Left ventricle myocardium inferior (tissue), 1 donor: ENCODE results near the gene FRG2. TPM values are rescaled to one million over a fixed set of nuclear protein-coding genes. Genes with fewer than 3 reads are reported as not detected.
"Not testable (repeated sequence)": the region's sequence is repeated elsewhere in the genome, so short reads cannot be mapped to it uniquely, and the experiment has no call there.

ENCODE experiments used
- DNase-seq: peaks from one replicate; pipeline ENCODE4 v3.0.0-alpha.2; 2020
- H3K27ac ChIP-seq: fragments of 200-600 bp; replicated peaks from 2 replicates; pipeline ENCODE4 v1.8.0; 2021
- H3K27me3 ChIP-seq: fragments of 200-600 bp; 2 replicates; pipeline ENCODE4 v1.8.0; 2021; ENCODE audit warnings: low read depth
- H3K36me3 ChIP-seq: fragments of 200-600 bp; 2 replicates; pipeline ENCODE4 v1.8.0; 2021
- H3K4me1 ChIP-seq: fragments of 200-600 bp; 2 replicates; pipeline ENCODE4 v1.8.0; 2021
- H3K4me3 ChIP-seq: fragments of 200-600 bp; 2 replicates; pipeline ENCODE4 v1.8.0; 2021; ENCODE audit warnings: mild to moderate bottlenecking, moderate library complexity
- H3K9me3 ChIP-seq: fragments of 200-600 bp; replicated peaks from 2 replicates; pipeline ENCODE4 v1.8.0; 2021
- CTCF ChIP-seq: fragments of 200-600 bp; IDR thresholded peaks from 2 replicates; pipeline ENCODE4 v1.8.0; 2021; ENCODE audit warnings: antibody characterized with exemption, mild to moderate bottlenecking, borderline replicate concordance
- intact Hi-C: fragments of 100-400 bp; cut with micrococcal nuclease; formaldehyde crosslinking; loops from one replicate; pipeline ENCODE4 v1.11.0; 2022
- total RNA-seq: library from RNA; stranded (reverse); fragmentation: NEBNext Ultra II Directional; extraction: Animal tissue kit (Norgen Biotek cat#: 25700); gene quantifications from one replicate; pipeline ENCODE4 v1.2.1, GENCODE V29; 2021
- donor health status: DM: no; HTN: yes; CAD: no; lungs with severe emphysema.

The FRG2 gene
- total RNA-seq, 1 donor from 2014 or later, result not detected

DNA sequence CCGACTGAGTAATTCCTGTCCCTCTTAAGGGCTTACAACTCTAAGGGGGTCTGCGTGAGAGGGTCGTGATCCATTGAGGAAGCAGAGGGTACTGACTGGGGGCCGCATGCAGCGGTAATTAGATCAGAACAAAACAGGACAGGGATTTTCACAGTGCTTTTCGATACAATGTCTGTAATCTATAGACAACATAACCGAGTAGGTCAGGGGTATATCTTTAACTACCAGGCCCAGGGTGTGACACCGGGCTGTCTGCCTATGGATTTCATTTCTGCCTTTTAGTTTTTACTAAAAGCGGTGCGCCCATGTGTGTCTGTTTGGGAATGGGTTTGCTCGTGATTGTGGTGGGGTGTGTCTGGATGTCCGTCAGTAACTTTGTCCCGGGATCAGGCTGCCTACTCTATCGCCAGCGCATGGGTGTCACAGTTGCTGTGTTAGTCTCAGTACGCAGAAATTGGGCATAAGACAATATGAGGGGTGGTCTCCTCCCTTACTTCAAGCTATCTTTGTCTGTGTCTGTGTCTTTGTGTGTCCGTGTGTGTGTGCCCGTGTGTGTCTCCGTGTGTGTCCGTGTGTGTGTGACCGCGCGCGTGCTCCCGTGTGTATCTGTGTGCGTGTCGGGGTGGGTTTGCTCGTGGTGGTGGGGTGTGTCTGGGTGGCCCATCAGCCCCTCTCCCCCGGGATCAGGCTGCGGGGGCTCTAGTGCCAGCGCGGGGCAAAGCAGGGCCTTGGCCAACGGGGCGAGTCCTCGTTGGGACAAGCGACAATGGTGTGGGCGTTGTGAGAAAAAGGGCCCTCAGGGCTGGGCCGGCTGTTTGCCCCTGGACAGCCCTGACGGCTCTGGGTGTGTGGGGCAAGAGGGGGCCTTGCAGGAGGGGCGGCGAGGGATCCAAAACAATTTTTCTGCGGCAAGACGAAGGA is 10.4 kb downstream of the FRG2 start:
- Histone ChIP-seq H3K27ac (no peak overlapping the region), H3K27me3 (peaks cover 100% of the 10 kb centered on the region), H3K4me1 (peaks cover 44% of the 10 kb centered on the region), H3K4me3 (peak overlapping the region; percentile 41), H3K9me3 (peaks cover 8% of the 10 kb centered on the region), H3K36me3 (no peaks in the 10 kb centered on the region)
- no peak for TF ChIP-seq CTCF
- intact Hi-C loops, result no loop called here
- DNase-seq, result no peak

DNA sequence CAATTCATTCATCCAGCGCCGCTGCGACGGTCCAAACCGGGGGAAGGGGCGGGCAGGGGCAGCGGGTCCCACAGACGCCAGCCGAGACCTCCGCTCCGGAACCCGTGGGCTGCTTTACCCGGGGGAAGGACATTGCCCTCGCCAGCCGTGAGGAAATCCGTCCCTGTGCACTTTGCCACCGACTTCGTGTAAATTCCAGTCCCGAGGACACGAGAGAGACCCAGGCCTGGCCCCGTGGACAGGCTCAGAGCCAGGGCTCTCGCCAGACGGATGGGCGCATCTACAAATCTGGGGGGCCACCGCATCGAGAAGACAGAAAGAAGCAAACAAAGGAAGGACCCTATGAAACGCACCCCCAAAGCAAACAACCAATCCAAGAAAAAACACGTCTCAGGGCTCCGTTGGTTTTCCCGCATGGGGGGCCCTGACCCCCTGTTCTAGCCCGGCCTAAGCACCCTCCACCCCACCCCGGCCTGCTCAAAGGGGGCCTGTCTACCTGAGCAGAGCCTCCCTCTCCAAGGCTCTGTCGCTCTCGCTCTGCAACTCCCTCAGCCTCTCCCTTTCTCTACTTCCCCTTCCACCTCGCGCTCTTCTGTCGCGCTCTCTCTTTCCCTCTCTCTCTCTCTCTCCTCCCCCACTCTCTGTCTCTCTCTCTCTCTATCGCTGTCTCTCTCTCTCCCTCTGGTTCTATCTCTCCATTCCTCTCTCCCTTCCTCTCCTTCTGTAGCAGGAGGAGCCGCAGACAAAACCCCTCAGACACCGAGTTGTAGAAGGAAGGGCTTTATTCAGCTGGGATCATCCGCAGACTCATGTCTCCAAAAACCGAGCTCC is 11.3 kb downstream of the FRG2 start:
- intact Hi-C loops, result no loop called here
- no peaks in the 10 kb centered on the region for H3K36me3 ChIP-seq
- H3K27ac ChIP-seq, result no peak overlapping the region
- H3K4me3 ChIP-seq, result no peak overlapping the region
- H3K9me3 ChIP-seq, result peaks cover 8% of the 10 kb centered on the region
- no peak for TF ChIP-seq CTCF
- H3K27me3 ChIP-seq, result peaks cover 97% of the 10 kb centered on the region
- peaks cover 36% of the 10 kb centered on the region for H3K4me1 ChIP-seq
- DNase-seq, result no peak

GRCh38 chr4:190014771-190015537 is 12.1 kb downstream of the FRG2 start:
- Histone ChIP-seq H3K4me1 (peaks cover 30% of the 10 kb centered on the region), H3K9me3 (peaks cover 8% of the 10 kb centered on the region), H3K27ac (no peak overlapping the region), H3K27me3 (peaks cover 95% of the 10 kb centered on the region), H3K4me3 (peak overlapping the region; percentile 51), H3K36me3 (no peaks in the 10 kb centered on the region)
- no peak for DNase-seq
- intact Hi-C loops, result no loop called here
- TF ChIP-seq CTCF, result no peak

GRCh38 chr4:189989941-189990340 is 37.1 kb downstream of the FRG2 start:
- H3K27ac ChIP-seq, H3K9me3 ChIP-seq, H3K4me1 ChIP-seq, H3K36me3 ChIP-seq, intact Hi-C loops, DNase-seq, H3K4me3 ChIP-seq: not testable (repeated sequence)
- peaks cover 24% of the 10 kb centered on the region for H3K27me3 ChIP-seq

DNA sequence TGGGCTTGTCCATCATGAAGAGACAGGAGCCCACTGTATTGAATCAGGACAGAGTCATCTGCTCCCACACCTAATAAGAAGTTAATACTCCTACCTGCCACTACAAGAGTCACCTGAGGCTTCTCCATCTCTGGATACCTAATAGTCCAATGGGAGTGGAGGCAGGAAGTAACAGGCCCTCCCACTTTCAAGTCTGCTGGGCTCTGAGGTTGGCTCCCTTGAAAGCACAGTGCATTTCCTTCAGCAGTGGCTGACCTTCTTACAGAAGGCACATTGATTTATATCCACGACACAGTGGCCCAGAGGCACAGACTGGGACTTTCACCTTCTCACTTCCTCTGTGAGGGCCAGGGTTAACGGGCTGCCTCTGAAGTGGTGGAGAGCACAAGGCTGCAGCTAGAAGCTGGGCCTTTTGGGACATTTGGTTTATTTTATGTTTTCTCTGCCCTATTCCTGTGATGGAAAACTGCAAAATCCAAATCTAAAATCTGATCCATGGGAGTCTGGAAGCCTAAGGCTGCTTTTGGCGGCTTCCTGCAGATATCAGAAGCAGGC is 38.1 kb downstream of the FRG2 start:
- intact Hi-C loops, result no loop called here
- Histone ChIP-seq H3K4me1 (no peaks in the 10 kb centered on the region), H3K27ac (no peak overlapping the region), H3K4me3 (no peak overlapping the region), H3K9me3 (peaks cover 7% of the 10 kb centered on the region), H3K36me3 (no peaks in the 10 kb centered on the region), H3K27me3 (peaks cover 20% of the 10 kb centered on the region)
- TF ChIP-seq CTCF, result no peak
- no peak for DNase-seq

GRCh38 chr4:189985651-189986243 is 41.3 kb downstream of the FRG2 start:
- intact Hi-C loops, H3K4me3 ChIP-seq, H3K27ac ChIP-seq, H3K4me1 ChIP-seq, DNase-seq, H3K9me3 ChIP-seq, H3K27me3 ChIP-seq, H3K36me3 ChIP-seq: not testable (repeated sequence)

DNA sequence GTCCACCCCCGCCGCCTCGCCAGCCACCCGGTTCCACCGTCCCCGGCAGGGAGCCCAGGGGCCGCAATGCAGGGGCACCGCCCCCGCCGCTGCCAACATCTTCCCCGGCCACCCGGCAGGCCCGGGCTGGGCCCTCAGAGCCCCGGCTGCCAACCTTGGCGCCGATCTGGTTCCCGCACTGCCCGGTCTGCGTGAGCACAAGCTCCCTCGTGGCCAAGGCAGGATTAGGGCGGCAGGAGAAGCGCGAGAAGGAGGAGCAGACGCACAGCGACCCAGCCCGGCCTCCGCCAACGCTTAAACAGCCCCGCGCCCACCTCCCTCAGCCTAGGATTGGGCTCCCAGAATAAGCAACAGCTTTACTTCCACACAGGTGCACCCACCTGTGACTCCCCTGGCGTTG is 42.4 kb downstream of the FRG2 start:
- DNase-seq, intact Hi-C loops, H3K9me3 ChIP-seq, H3K4me1 ChIP-seq, H3K27me3 ChIP-seq, H3K36me3 ChIP-seq, H3K27ac ChIP-seq, H3K4me3 ChIP-seq: not testable (repeated sequence)

DNA sequence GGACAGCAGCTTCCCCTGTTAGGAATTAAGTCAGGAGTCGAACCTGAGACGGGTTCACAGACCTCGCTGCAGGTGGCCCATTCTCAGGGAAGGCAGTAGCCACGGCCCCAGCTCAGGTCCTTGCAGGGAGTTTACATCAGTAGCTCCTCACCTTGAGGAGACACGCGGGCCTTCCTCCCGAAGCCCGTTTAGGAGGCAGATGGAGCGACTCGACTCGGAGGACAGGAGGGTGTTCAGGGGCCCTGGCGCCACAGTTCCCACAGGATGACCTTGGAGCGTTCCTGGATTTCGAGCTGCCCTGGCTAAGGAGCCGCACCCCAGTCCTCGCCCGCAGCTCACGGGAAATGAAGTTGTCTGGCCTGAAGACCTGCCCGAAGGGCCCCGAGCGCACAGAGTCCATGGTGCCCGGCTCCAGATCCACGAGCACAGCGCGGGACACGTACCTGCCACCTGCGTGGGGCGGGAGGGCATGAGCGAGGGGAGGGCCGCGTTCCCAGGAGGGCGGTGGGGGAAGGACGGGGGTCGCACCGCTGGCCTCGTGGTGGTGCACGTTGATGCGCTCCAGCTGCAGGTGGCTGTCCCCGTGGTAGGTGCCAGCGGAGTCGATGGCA is 43.0 kb downstream of the FRG2 start:
- intact Hi-C loops, H3K27me3 ChIP-seq, H3K4me1 ChIP-seq, H3K4me3 ChIP-seq, DNase-seq, H3K36me3 ChIP-seq, H3K27ac ChIP-seq, H3K9me3 ChIP-seq: not testable (repeated sequence)
